SK-N-SH (cell line): Measurements from ENCODE around the gene MED31. TPM values are rescaled to one million over a fixed set of nuclear protein-coding genes. Genes with fewer than 3 reads are reported as not detected.

Experiments
- CTCF ChIA-PET: fragments of 300-600, 350-600 bp; formaldehyde crosslinking; extraction: SDS; loops from one replicate; lab custom pipeline; 2021; lab: Yijun Ruan, JAX
- POLR2A ChIA-PET: fragments of 350-600 bp; sonication (Branson Sonifier 250); formaldehyde crosslinking; extraction: SDS; loops from one replicate; lab custom pipeline; 2020; ENCODE audit warnings: antibody characterized with exemption, inconsistent platforms; lab: Yijun Ruan, JAX
- DNase-seq: peaks from one replicate; pipeline ENCODE4 v3.0.0; 2012
- H2AFZ ChIP-seq: fragments of 200-600 bp; sonication (generic); 2 replicates; pipeline ENCODE4 v1.8.1; 2016; ENCODE audit warnings: antibody characterized with exemption, mild to moderate bottlenecking, low read depth
- H3F3A ChIP-seq: fragments of 200-600 bp; sonication (generic); replicated peaks from 2 replicates; pipeline ENCODE3; 2016; ENCODE audit warnings: antibody characterized with exemption, mild to moderate bottlenecking; ENCODE audit not compliant: insufficient read depth
- H3K27ac ChIP-seq, 2 experiments: fragments of 200-500 bp in 1 of 2; fragments of 200-600 bp in 1 of 2; sonication (Bioruptor generic) in 1 of 2; sonication (generic), shearing (Covaris generic) in 1 of 2; 2 replicates each; pipeline versions ENCODE4 v1.5.1 to v1.6.1; 2014 to 2016; ENCODE audit warnings: low read depth in 2 of 2, inconsistent platforms in 1 of 2, low read length in 1 of 2, mild to moderate bottlenecking in 1 of 2, mixed read lengths in 1 of 2
- H3K27me3 ChIP-seq: fragments of 200-600 bp; sonication (generic), shearing (Covaris generic); 2 replicates; pipeline ENCODE4 v1.6.1; 2016; ENCODE audit warnings: mixed run types; ENCODE audit not compliant: insufficient read depth
- H3K36me3 ChIP-seq, 2 experiments: fragments of 200-500 bp in 1 of 2; fragments of 200-600 bp in 1 of 2; sonication (Bioruptor generic) in 1 of 2; sonication (generic) in 1 of 2; replicated peaks in 1 of 2; 2 replicates each; pipeline versions ENCODE3 to v1.5.1; 2014 to 2016; ENCODE audit warnings: low read length in 1 of 2, mild to moderate bottlenecking in 1 of 2; ENCODE audit not compliant: insufficient read depth in 2 of 2, control insufficient read depth in 1 of 2
- H3K4me1 ChIP-seq, 2 experiments: fragments of 200-500 bp in 1 of 2; fragments of 200-600 bp in 1 of 2; sonication (Bioruptor generic) in 1 of 2; sonication (generic), shearing (Covaris generic) in 1 of 2; 2 replicates each; pipeline versions ENCODE4 v1.5.1 to v1.6.1; 2014 to 2016; ENCODE audit warnings: low read depth in 1 of 2, low read length in 1 of 2, mixed run types in 1 of 2; ENCODE audit not compliant: insufficient read depth in 2 of 2, control insufficient read depth in 1 of 2
- H3K4me2 ChIP-seq: fragments of 200-600 bp; sonication (generic), shearing (Covaris generic); 2 replicates; pipeline ENCODE4 v1.6.1; 2017; ENCODE audit warnings: mixed run types
- H3K4me3 ChIP-seq, 2 experiments: fragments of 200-500 bp in 1 of 2; fragments of 200-600 bp in 1 of 2; sonication (Bioruptor generic) in 1 of 2; sonication (generic), shearing (Covaris generic) in 1 of 2; 2 replicates each; pipeline versions ENCODE4 v1.5.1 to v1.8.1; 2014 to 2016; ENCODE audit warnings: low read depth in 2 of 2, inconsistent platforms in 1 of 2, low read length in 1 of 2, mild to moderate bottlenecking in 1 of 2, mixed read lengths in 1 of 2, moderate library complexity in 1 of 2
- H3K79me2 ChIP-seq: fragments of 200-600 bp; sonication (generic); 2 replicates; pipeline ENCODE4 v1.8.1; 2017; ENCODE audit warnings: mild to moderate bottlenecking; ENCODE audit not compliant: insufficient read depth
- H3K9ac ChIP-seq: fragments of 200-600 bp; sonication (generic); 2 replicates; pipeline ENCODE4 v1.6.1; 2017; ENCODE audit warnings: mixed run types
- H3K9me2 ChIP-seq: fragments of 200-600 bp; sonication (generic); 2 replicates; pipeline ENCODE4 v1.6.1; 2017; ENCODE audit warnings: mixed run types
- H3K9me3 ChIP-seq: fragments of 200-600 bp; sonication (generic); 2 replicates; pipeline ENCODE4 v1.6.1; 2017; ENCODE audit warnings: mixed run types, mild to moderate bottlenecking, moderate library complexity
- H4K20me1 ChIP-seq: fragments of 200-600 bp; sonication (generic); 2 replicates; pipeline ENCODE4 v1.6.1; 2017; ENCODE audit warnings: mild to moderate bottlenecking, mixed run types; ENCODE audit not compliant: insufficient read depth
- CHD2 ChIP-seq: fragments of 150-350 bp; IDR thresholded peaks from 2 replicates; pipeline ENCODE4 v1.6.1; 2018; ENCODE audit warnings: low read length; ENCODE audit not compliant: partially characterized antibody
- EP300 ChIP-seq, 2 experiments: IDR thresholded peaks; 2 replicates each; pipeline versions ENCODE4 v1.4.0 to v1.6.1; 2012; ENCODE audit warnings: borderline replicate concordance in 1 of 2, low read depth in 1 of 2, low read length in 1 of 2
- EZH2phosphoT487 ChIP-seq: fragments of 200-600 bp; sonication (generic); IDR thresholded peaks from 2 replicates; pipeline ENCODE4 v1.6.1; 2017; ENCODE audit warnings: low read depth, mixed run types, mild to moderate bottlenecking, antibody characterized with exemption, moderate library complexity, borderline replicate concordance
- FOSL2 ChIP-seq: IDR thresholded peaks from 2 replicates; pipeline ENCODE4 v1.4.0; 2012; ENCODE audit warnings: low read depth, mild to moderate bottlenecking, moderate library complexity, borderline replicate concordance
- FOXJ3 ChIP-seq: sonication (generic); formaldehyde crosslinking; IDR thresholded peaks from 2 replicates; pipeline ENCODE4 v1.5.1; 2020; ENCODE audit warnings: mild to moderate bottlenecking, missing genetic modification reagents
- FOXM1 ChIP-seq: IDR thresholded peaks from 2 replicates; pipeline ENCODE4 v1.4.0; 2012; ENCODE audit warnings: low read depth, mild to moderate bottlenecking
- GATA2 ChIP-seq: sonication (generic); formaldehyde crosslinking; IDR thresholded peaks from 2 replicates; pipeline ENCODE4 v1.5.0; 2020; ENCODE audit warnings: mild to moderate bottlenecking, missing genetic modification reagents
- IRF3 ChIP-seq: fragments of 150-350 bp; IDR thresholded peaks from 2 replicates; pipeline ENCODE4 v1.6.1; 2016; ENCODE audit warnings: mild to moderate bottlenecking, low read depth, low read length
- JUND ChIP-seq: IDR thresholded peaks from 2 replicates; pipeline ENCODE4 v1.4.0; 2012
- MAX ChIP-seq: IDR thresholded peaks from 2 replicates; pipeline ENCODE4 v1.4.0; 2012; ENCODE audit warnings: low read depth
- MXI1 ChIP-seq: IDR thresholded peaks from 2 replicates; pipeline ENCODE4 v1.6.1; 2012; ENCODE audit warnings: mild to moderate bottlenecking, low read depth, low read length, improper control_type of control experiment
- NFIC ChIP-seq: IDR thresholded peaks from 2 replicates; pipeline ENCODE4 v1.4.0; 2012; ENCODE audit warnings: borderline replicate concordance
- NRF1 ChIP-seq: IDR thresholded peaks from 2 replicates; pipeline ENCODE4 v1.6.1; 2012; ENCODE audit warnings: low read depth, mild to moderate bottlenecking, low read length
- POLR2AphosphoS5 ChIP-seq: IDR thresholded peaks from 2 replicates; pipeline ENCODE4 v1.6.1; 2012; ENCODE audit warnings: low read depth, low read length
- RAD21 ChIP-seq: IDR thresholded peaks from 2 replicates; pipeline ENCODE4 v1.6.1; 2012; ENCODE audit warnings: mild to moderate bottlenecking, low read length
- RCOR1 ChIP-seq: fragments of 150-350 bp; IDR thresholded peaks from 2 replicates; pipeline ENCODE4 v1.6.1; 2017; ENCODE audit warnings: antibody characterized with exemption, low read length
- RFX5 ChIP-seq: IDR thresholded peaks from 2 replicates; pipeline ENCODE4 v1.6.1; 2012; ENCODE audit warnings: mild to moderate bottlenecking, improper control_type of control experiment, low read length
- SMC3 ChIP-seq: IDR thresholded peaks from 2 replicates; pipeline ENCODE4 v1.6.1; 2012; ENCODE audit warnings: low read depth, low read length, improper control_type of control experiment
- TCF12 ChIP-seq: IDR thresholded peaks from 2 replicates; pipeline ENCODE4 v1.4.0; 2012
- TEAD4 ChIP-seq: IDR thresholded peaks from 2 replicates; pipeline ENCODE4 v1.4.0; 2012; ENCODE audit warnings: mild to moderate bottlenecking, borderline replicate concordance; ENCODE audit not compliant: insufficient read depth
- USF1 ChIP-seq: IDR thresholded peaks from 2 replicates; pipeline ENCODE4 v1.4.0; 2012; ENCODE audit warnings: low read depth, borderline replicate concordance
- USF2 ChIP-seq: fragments of 150-350 bp; IDR thresholded peaks from 2 replicates; pipeline ENCODE4 v1.6.1; 2017; ENCODE audit warnings: antibody characterized with exemption, low read length, low read depth, borderline replicate concordance
- YY1 ChIP-seq: IDR thresholded peaks from 2 replicates; pipeline ENCODE4 v1.4.0; 2012; ENCODE audit warnings: low read depth, mild to moderate bottlenecking
- ZBTB33 ChIP-seq: IDR thresholded peaks from 2 replicates; pipeline ENCODE4 v1.4.0; 2012; ENCODE audit warnings: low read depth, borderline replicate concordance
- WGBS: methylation state at CpG from one replicate; pipeline ENCODE4 v1.1.6; 2017; ENCODE audit warnings: low lambda C conversion rate; 5-methylcytosine and 5-hydroxymethylcytosine counted together
- polyA plus RNA-seq, 3 experiments: library from polyadenylated mRNA; depleted of rRNA; stranded (reverse); fragments of >200 nt; gene quantifications; 2 replicates each; pipeline ENCODE4 v1.2.3, GENCODE V29; 2012

Gene MED31
- polyA plus RNA-seq, 1 of the 3 experiments (the other 2 are of a cell fraction) = 15.1 TPM

GRCh38 chr17:6674586-6674985 is 23.2 kb upstream of the MED31 start:
- 48% methylated on average over 11 of the region's 13 CpGs for WGBS
- no peak overlapping the region for H3K4me3 ChIP-seq
- no peak overlapping the region for H3K4me2 ChIP-seq
- peaks cover 78% of the 10 kb centered on the region for H3K27me3 ChIP-seq
- no peaks in the 10 kb centered on the region for H4K20me1 ChIP-seq
- H3F3A ChIP-seq = no peaks in the 10 kb centered on the region
- H3K27ac ChIP-seq = no peak overlapping the region
- POLR2A ChIA-PET = no interaction called here
- H3K36me3 ChIP-seq = no peaks in the 10 kb centered on the region
- no peak overlapping the region for H3K9ac ChIP-seq
- H3K4me1 ChIP-seq = no peaks in the 10 kb centered on the region
- no peaks in the 10 kb centered on the region for H3K9me2 ChIP-seq
- DNase-seq = no peak
- H3K9me3 ChIP-seq = no peaks in the 10 kb centered on the region
- TF ChIP-seq FOXJ3 (CRISPR knock-in tag) = no peak
- no peak for TF ChIP-seq CHD2
- TF ChIP-seq SMC3 = no peak
- TF ChIP-seq USF1 = no peak
- no peak for TF ChIP-seq TCF12
- TF ChIP-seq USF2 = no peak
- no peak for TF ChIP-seq MAX
- TF ChIP-seq RFX5 = no peak
- TF ChIP-seq NRF1 = no peak
- TF ChIP-seq, all 33 proteins: peak for 0
- CTCF ChIA-PET = interaction anchor here (1.4 kb wide), 1 partner anchor 9 kb away, joined by 6 read pairs; no protein-coding TSS in a partner anchor
- Histone ChIP-seq H2AFZ (no peak overlapping the region), H3K79me2 (no peaks in the 10 kb centered on the region)

- WGBS = 12% methylated on average over 6 of the region's 7 CpGs
- no peaks in the 10 kb centered on the region for H3K4me1 ChIP-seq
- H3K9me3 ChIP-seq = no peaks in the 10 kb centered on the region
- peaks cover 74% of the 10 kb centered on the region for H3K27me3 ChIP-seq
- no peaks in the 10 kb centered on the region for H3K36me3 ChIP-seq
- H3K4me3 ChIP-seq = no peak overlapping the region
- no peaks in the 10 kb centered on the region for H3F3A ChIP-seq
- H3K4me2 ChIP-seq = no peak overlapping the region
- no peak overlapping the region for H3K27ac ChIP-seq
- DNase-seq = no peak
- no peaks in the 10 kb centered on the region for H4K20me1 ChIP-seq
- CTCF ChIA-PET = interaction anchor here (1.1 to 1.4 kb wide), 2 partner anchors 31 to 171 kb away, joined by 3 read pairs; no protein-coding TSS in a partner anchor
- no peaks in the 10 kb centered on the region for H3K9me2 ChIP-seq
- H2AFZ ChIP-seq = no peak overlapping the region
- H3K79me2 ChIP-seq = no peaks in the 10 kb centered on the region
- no peak overlapping the region for H3K9ac ChIP-seq
- POLR2A ChIA-PET = no interaction called here
- no peak for TF ChIP-seq TEAD4
- no peak for TF ChIP-seq IRF3
- no peak for TF ChIP-seq POLR2AphosphoS5
- TF ChIP-seq EZH2phosphoT487 = no peak
- TF ChIP-seq RFX5 = no peak
- no peak for TF ChIP-seq GATA2 (CRISPR knock-in tag)
- TF ChIP-seq NFIC = no peak
- TF ChIP-seq TCF12 = no peak
- TF ChIP-seq NRF1 = no peak
- TF ChIP-seq USF1 = no peak
- TF ChIP-seq JUND = no peak
- no peak for TF ChIP-seq RCOR1
- no peak for TF ChIP-seq MXI1
- TF ChIP-seq RAD21 = no peak
- no peak for TF ChIP-seq ZBTB33
- TF ChIP-seq YY1 = no peak
- no peak for TF ChIP-seq FOSL2
- TF ChIP-seq EP300 (IDR thresholded peaks at IDR 0.05; ENCODE audit: borderline replicate concordance in 1 of 2, low read depth in 1 of 2, low read length in 1 of 2) = no peak
- TF ChIP-seq FOXM1 = no peak
These were observed 20.0 kb upstream of the MED31 start for GRCh38 chr17:6671431-6671830.
